ENCODE measurements around the gene MAT1A. TPM values are rescaled to one million over a fixed set of nuclear protein-coding genes. Genes with fewer than 3 reads are reported as not detected.

The MAT1A gene
- total and polyA plus RNA-seq, 8 donors, result 0.23 to 1.1 (median 0.31) TPM; not detected in 5

GRCh38 chr10:80320377-80320776, 30.9 kb upstream of the MAT1A start:
- Histone ChIP-seq H3K27ac (no peak overlapping the region), H3K4me1 (no peaks in the 10 kb centered on the region)

GRCh38 chr10:80319725-80320290, 30.4 kb upstream of the MAT1A start:
- H3K4me3 ChIP-seq, result no peak overlapping the region
- no peak for DNase-seq
- TF ChIP-seq CTCF (IDR thresholded peaks at IDR 0.05) (no peak), POLR2A (IDR thresholded peaks at IDR 0.05) (no peak), EP300 (IDR thresholded peaks at IDR 0.05) (no peak)
- H3K4me1 ChIP-seq, result no peaks in the 10 kb centered on the region
- no peaks in the 10 kb centered on the region for H3K36me3 ChIP-seq
- no peak overlapping the region for H3K27ac ChIP-seq
- H3K9me3 ChIP-seq, result peaks cover 0 to 7% (median 0%) of the 10 kb centered on the region in 4 donors
- WGBS, 5 donors, result 80 to 94% (median 92%) methylated on average over 2 of the region's 2 CpGs
- intact Hi-C loops (cut with DNase I; ENCODE audit: low total_unique reads), result no loop called here
- H3K27me3 ChIP-seq, result no peaks in the 10 kb centered on the region

More at GRCh38 chr10:80320377-80320776, 30.9 kb upstream of the MAT1A start:
- Histone ChIP-seq H3K4me3 (no peak overlapping the region), H3K9me3 (peaks cover 0 to 3% (median 0%) of the 10 kb centered on the region in 4 donors), H3K36me3 (no peaks in the 10 kb centered on the region), H3K27me3 (no peaks in the 10 kb centered on the region)
- intact Hi-C loops (cut with DNase I; ENCODE audit: low total_unique reads), result no loop called here
- DNase-seq, result no peak
- TF ChIP-seq POLR2A (IDR thresholded peaks at IDR 0.05) (no peak), CTCF (IDR thresholded peaks at IDR 0.05) (no peak), EP300 (IDR thresholded peaks at IDR 0.05) (no peak), POLR2AphosphoS5 (IDR thresholded peaks at IDR 0.05) (no peak)

GRCh38 chr10:80319318-80319717, 29.9 kb upstream of the MAT1A start:
- no peak overlapping the region for H3K27ac ChIP-seq
- intact Hi-C loops (cut with DNase I; ENCODE audit: low total_unique reads), result no loop called here
- no peaks in the 10 kb centered on the region for H3K36me3 ChIP-seq
- H3K4me3 ChIP-seq, result no peak overlapping the region
- no peak for TF ChIP-seq CTCF (IDR thresholded peaks at IDR 0.05)
- no peaks in the 10 kb centered on the region for H3K27me3 ChIP-seq
- 46 to 77% (median 51%) methylated on average over 2 of the region's 2 CpGs for WGBS, 5 donors
- H3K9me3 ChIP-seq, result peaks cover 0 to 7% (median 0%) of the 10 kb centered on the region in 4 donors
- DNase-seq, result no peak
- H3K4me1 ChIP-seq, result no peaks in the 10 kb centered on the region

GRCh38 chr10:80318742-80319141, 29.3 kb upstream of the MAT1A start:
- no peaks in the 10 kb centered on the region for H3K36me3 ChIP-seq

More at GRCh38 chr10:80318742-80319141, 29.3 kb upstream of the MAT1A start:
- DNase-seq, result no peak
- intact Hi-C loops (cut with DNase I; ENCODE audit: low total_unique reads), result no loop called here
- H3K4me3 ChIP-seq, result no peak overlapping the region
- no peaks in the 10 kb centered on the region for H3K4me1 ChIP-seq
- H3K9me3 ChIP-seq, result peaks cover 0 to 7% (median 0%) of the 10 kb centered on the region in 4 donors
- TF ChIP-seq POLR2AphosphoS5 (IDR thresholded peaks at IDR 0.05) (no peak), EP300 (IDR thresholded peaks at IDR 0.05) (no peak), CTCF (IDR thresholded peaks at IDR 0.05) (no peak), POLR2A (IDR thresholded peaks at IDR 0.05) (no peak)
- H3K27ac ChIP-seq, result no peak overlapping the region
- H3K27me3 ChIP-seq, result no peaks in the 10 kb centered on the region

Data from stomach (tissue), 9 donors.